PC-9 (cell line): ENCODE data around the gene GFER.

ENCODE experiments used
- CTCF ChIP-seq: fragments of 200-600 bp; sonication (generic); conservative IDR thresholded peaks from 2 replicates; pipeline ENCODE4 v1.6.1; 2017; ENCODE audit warnings: mixed run types, antibody characterized with exemption, mild to moderate bottlenecking, moderate library complexity
- EZH2 ChIP-seq: fragments of 200-600 bp; sonication (generic); IDR thresholded peaks from 2 replicates; pipeline ENCODE4 v1.8.0; 2017; ENCODE audit warnings: antibody characterized with exemption, low read depth

- no peak for TF ChIP-seq CTCF
- TF ChIP-seq EZH2 = no peak
Observed at GRCh38 chr16:1938316-1938715, 45.7 kb upstream of the GFER start.
